A549 (cell line): ENCODE data around the gene GRK5. TPM values are rescaled to one million over a fixed set of nuclear protein-coding genes. Genes with fewer than 3 reads are reported as not detected.

Experiments used
- ATAC-seq, 2 experiments: fragments of 200-7000 bp in 1 of 2; fragments of >200 bp in 1 of 2; cut with Nextera tagmentation in 1 of 2; cut with Tn5 transposase in 1 of 2; 3 replicates each; pipeline versions ENCODE4 v1.8.0 to v1.9.1; 2018 to 2020; ENCODE audit warnings: mild to moderate bottlenecking in 1 of 2, moderate library complexity in 1 of 2
- CTCF ChIA-PET: fragments of 300-600 bp; sonication (Branson Sonifier 250); formaldehyde crosslinking; extraction: SDS; loops from one replicate; lab custom pipeline; 2021; ENCODE audit warnings: antibody characterized with exemption, inconsistent platforms; lab: Yijun Ruan, JAX
- POLR2A ChIA-PET: fragments of 350-600 bp; formaldehyde crosslinking; extraction: SDS; loops from one replicate; lab custom pipeline; 2021; ENCODE audit warnings: antibody characterized with exemption, inconsistent platforms; lab: Yijun Ruan, JAX
- DNase-seq, 2 experiments: peaks; one replicate each; pipeline versions ENCODE4 v3.0.0 to v3.0.0-alpha.2; 2011 to 2016; ENCODE audit warnings: low read depth in 1 of 2, low spot score in 1 of 2
- FAIRE-seq: peaks from 2 replicates; lab custom pipeline; 2011; peaks lifted over from hg19 to GRCh38; lab: Jason Lieb, UNC
- H3K27ac ChIP-seq, 2 experiments: fragments of >200 bp; sonication (Bioruptor Twin); formaldehyde crosslinking; 3 replicates each; pipeline ENCODE4 v1.5.1; 2016 to 2017
- H3K4me1 ChIP-seq: fragments of >200 bp; sonication (Bioruptor Twin); formaldehyde crosslinking; 3 replicates; pipeline ENCODE4 v1.6.1; 2016
- H3K4me2 ChIP-seq: fragments of >200 bp; sonication (Bioruptor Twin); formaldehyde crosslinking; 3 replicates; pipeline ENCODE4 v1.6.1; 2016
- H3K4me3 ChIP-seq: fragments of >200 bp; sonication (Bioruptor Twin); formaldehyde crosslinking; 3 replicates; pipeline ENCODE4 v1.5.1; 2016
- H3K9me3 ChIP-seq: fragments of >200 bp; sonication (Bioruptor Twin); formaldehyde crosslinking; 3 replicates; pipeline ENCODE4 v1.6.1; 2016
- CHD2 ChIP-seq: fragments of 150-350 bp; IDR thresholded peaks from 2 replicates; pipeline ENCODE4 v1.6.1; 2014; ENCODE audit warnings: low read length; ENCODE audit not compliant: partially characterized antibody
- CHD4 ChIP-seq: fragments of 200-600 bp; sonication (generic); IDR thresholded peaks from 2 replicates; pipeline ENCODE4 v1.6.1; 2016; ENCODE audit warnings: antibody characterized with exemption, mild to moderate bottlenecking, borderline replicate concordance
- CTCF ChIP-seq: fragments of >200 bp; sonication (Bioruptor Twin); formaldehyde crosslinking; IDR thresholded peaks from 3 replicates; pipeline ENCODE4 v1.5.1; 2016
- E2F6 ChIP-seq: IDR thresholded peaks from 2 replicates; pipeline ENCODE4 v1.6.1; 2012; ENCODE audit warnings: low read depth, borderline replicate concordance
- EHMT2 ChIP-seq: fragments of 200-600 bp; sonication (generic); IDR thresholded peaks from 2 replicates; pipeline ENCODE4 v1.6.1; 2016; ENCODE audit warnings: antibody characterized with exemption, low read depth, mild to moderate bottlenecking, moderate library complexity
- EP300 ChIP-seq, 2 experiments: fragments of >200 bp; sonication (Bioruptor Twin); formaldehyde crosslinking; IDR thresholded peaks; 2 replicates in 1 of 2; 3 replicates in 1 of 2; pipeline ENCODE4 v1.6.1; 2016 to 2017
- ESRRA ChIP-seq: fragments of 150-350 bp; IDR thresholded peaks from 2 replicates; pipeline ENCODE4 v1.6.1; 2014; ENCODE audit warnings: mild to moderate bottlenecking, low read length, borderline replicate concordance
- FOXS1 ChIP-seq: fragments of 250-450 bp; sonication (Bioruptor Pico); IDR thresholded peaks from 2 replicates; pipeline ENCODE4 v1.5.0; 2020; ENCODE audit warnings: mild to moderate bottlenecking, moderate library complexity
- GATA3 ChIP-seq: IDR thresholded peaks from 2 replicates; pipeline ENCODE4 v1.6.1; 2012; ENCODE audit warnings: borderline replicate concordance
- HES2 ChIP-seq: fragments of >200 bp; sonication (Bioruptor Twin); formaldehyde crosslinking; IDR thresholded peaks from 2 replicates; pipeline ENCODE4 v1.6.1; 2016
- HEYL ChIP-seq: fragments of 250-450 bp; sonication (Bioruptor Pico); IDR thresholded peaks from 2 replicates; pipeline ENCODE4 v1.8.0; 2021; ENCODE audit warnings: mild to moderate bottlenecking, moderate library complexity
- HOXB5 ChIP-seq: fragments of 250-450 bp; sonication (Bioruptor Pico); IDR thresholded peaks from 2 replicates; pipeline ENCODE4 v1.5.0; 2020; ENCODE audit warnings: mild to moderate bottlenecking, moderate library complexity
- JUN ChIP-seq, 2 experiments: fragments of >200 bp; sonication (Bioruptor Twin); formaldehyde crosslinking; IDR thresholded peaks; 2 replicates in 1 of 2; 3 replicates in 1 of 2; pipeline ENCODE4 v1.6.1; 2016 to 2017
- MAFK ChIP-seq: fragments of 450-650 bp; IDR thresholded peaks from 2 replicates; pipeline ENCODE4 v1.6.1; 2014; ENCODE audit not compliant: partially characterized antibody
- MAX ChIP-seq: IDR thresholded peaks from 2 replicates; pipeline ENCODE4 v1.6.1; 2012
- MYC ChIP-seq: IDR thresholded peaks from 2 replicates; pipeline ENCODE4 v1.6.1; 2012; ENCODE audit warnings: mild to moderate bottlenecking, inconsistent platforms, low read length, improper control_type of control experiment, borderline replicate concordance
- NR3C1 ChIP-seq: fragments of >200 bp; sonication (Bioruptor Twin); formaldehyde crosslinking; IDR thresholded peaks from 3 replicates; pipeline ENCODE4 v1.6.1; 2017
- PHF8 ChIP-seq: fragments of 200-600 bp; sonication (generic); IDR thresholded peaks from 2 replicates; pipeline ENCODE4 v1.6.1; 2016; ENCODE audit warnings: low read depth, mild to moderate bottlenecking, antibody characterized with exemption, moderate library complexity, borderline replicate concordance
- POLR2A ChIP-seq: IDR thresholded peaks from 2 replicates; pipeline ENCODE4 v1.6.1; 2012; ENCODE audit warnings: mild to moderate bottlenecking, low read length
- POLR2AphosphoS2 ChIP-seq: conservative IDR thresholded peaks from 2 replicates; pipeline ENCODE4 v1.6.1; 2012; ENCODE audit warnings: low read length, improper control_type of control experiment, inconsistent platforms
- RAD21 ChIP-seq, 2 experiments: fragments of >200 bp in 1 of 2; sonication (Bioruptor Twin) in 1 of 2; formaldehyde crosslinking in 1 of 2; IDR thresholded peaks in 1 of 2; conservative IDR thresholded peaks in 1 of 2; 2 replicates in 1 of 2; 3 replicates in 1 of 2; pipeline ENCODE4 v1.6.1; 2012 to 2018; ENCODE audit warnings: inconsistent platforms in 1 of 2
- RARB ChIP-seq: fragments of 250-450 bp; sonication (Bioruptor Pico); IDR thresholded peaks from 2 replicates; pipeline ENCODE4 v1.8.0; 2021; ENCODE audit warnings: mild to moderate bottlenecking, moderate library complexity
- RNF2 ChIP-seq: fragments of 200-600 bp; sonication (generic); IDR thresholded peaks from 2 replicates; pipeline ENCODE4 v1.6.1; 2016; ENCODE audit warnings: low read depth, mild to moderate bottlenecking, antibody characterized with exemption, moderate library complexity, borderline replicate concordance
- USF2 ChIP-seq: fragments of 450-650 bp; IDR thresholded peaks from 2 replicates; pipeline ENCODE4 v1.6.1; 2014; ENCODE audit warnings: antibody characterized with exemption
- ZC3H11A ChIP-seq: fragments of 450-650 bp; IDR thresholded peaks from 2 replicates; pipeline ENCODE4 v1.6.1; 2014; ENCODE audit warnings: antibody characterized with exemption, mild to moderate bottlenecking
- WGBS: methylation state at CpG from one replicate; pipeline ENCODE4 v1.1.6; 2017; ENCODE audit errors: missing lambda C conversion rate; 5-methylcytosine and 5-hydroxymethylcytosine counted together
- polyA minus RNA-seq: library from RNA; depleted of rRNA, polyadenylated mRNA; stranded (reverse); fragments of >200 nt; gene quantifications from 2 replicates; pipeline ENCODE4 v1.2.3, GENCODE V29; 2011; rRNA and poly(A)+ RNA removed
- polyA plus RNA-seq, 4 experiments: library from polyadenylated mRNA; depleted of rRNA in 3 of 4; stranded (reverse); fragments of >200 nt; fragmentation: RNase III in 1 of 4; extraction: RNeasy Plus Mini Kit Qiagen cat#74134 plus additional on column Dnase treatment in 1 of 4; gene quantifications; 2 replicates in 3 of 4; 3 replicates in 1 of 4; pipeline ENCODE4 v1.2.3, GENCODE V29; 2011 to 2017

GRK5 gene
- polyA plus RNA-seq (2011; rRNA removed) (5.0 and 5.4 TPM in 2 replicates), polyA plus RNA-seq (2017; fragmentation: RNase III; extraction: RNeasy Plus Mini Kit Qiagen cat#74134 plus additional on column Dnase treatment) (7.7 to 7.9 TPM (median 7.8 TPM) in 3 replicates), polyA minus RNA-seq (3.8 and 5.5 TPM in 2 replicates)
- polyA plus RNA-seq (2012; cell fraction: cytosol; rRNA removed) = 5.7 and 6.3 TPM in 2 replicates
- polyA plus RNA-seq (2012; cell fraction: nucleus; rRNA removed) = 4.3 and 6.0 TPM in 2 replicates

GRCh38 chr10:119207366-119207666, at the start of gene GRK5:
Gene GRK5, plus strand, starts transcription at chr10:119207571. Its CDS starts 347 bp downstream, at chr10:119207918.
- H3K4me3 ChIP-seq = peak within 1 kb of the TSS; percentile 66
- peak within 1 kb of the TSS; percentile 98 to 99 for H3K27ac ChIP-seq
- no peaks in the 10 kb centered on the region for H3K9me3 ChIP-seq
- ChIA-PET POLR2A (interaction anchor here (0.6 to 2.1 kb wide), 14 partner anchors 37 to 390 kb away, joined by 3 to 12 read pairs (median 6); partner anchors contain the start of genes RGS10 and TIAL1), CTCF (interaction anchor here (0.5 to 16.9 kb wide), 65 partner anchors 8 to 336 kb away, joined by 3 to 283 read pairs (median 8); partner anchors contain the start of gene RGS10)
- DNase-seq (peak; percentile 96), ATAC-seq (peak; percentile 86 to 91), FAIRE-seq (no peak)
- peaks cover 33% of the 10 kb centered on the region for H3K4me1 ChIP-seq
- peak within 1 kb of the TSS; percentile 95 for H3K4me2 ChIP-seq
- TF ChIP-seq JUN (IDR thresholded peaks at IDR 0.05) (0 out of 5 replicates have a peak, but pooled peaks of 1 of the 2 experiments have one; percentile 45), GATA3 (no peak), POLR2A (peak; percentile 69), PHF8 (0 out of 2 replicates have a peak, but pooled peaks have one; percentile 8), RARB (CRISPR knock-in tag) (no peak), MAX (peak; percentile 58), MYC (peak; percentile 46; the same call in 1 of the 2 replicates)
- WGBS = no CpG with 5 or more reads among the region's 34 CpGs

GRCh38 chr10:119159332-119159731, 48.0 kb upstream of the GRK5 start:
- CTCF ChIA-PET = interaction anchor here (1.0 kb wide), 1 partner anchor 40 kb away, joined by 4 read pairs; no protein-coding TSS in a partner anchor
- no peak for TF ChIP-seq EP300 (IDR thresholded peaks at IDR 0.05)
- no peak for TF ChIP-seq NR3C1
- TF ChIP-seq ESRRA = no peak
- no peak for TF ChIP-seq HES2
- no peak for TF ChIP-seq RNF2
- no peak for TF ChIP-seq HEYL
- no peak for TF ChIP-seq POLR2AphosphoS2
- no peak for TF ChIP-seq CHD4
- no peak for TF ChIP-seq ZC3H11A
- H3K9me3 ChIP-seq = no peaks in the 10 kb centered on the region
- DNase-seq (no peak), ATAC-seq (no peak), FAIRE-seq (no peak)
- H3K4me3 ChIP-seq = no peak overlapping the region
- H3K4me1 ChIP-seq = peaks cover 4% of the 10 kb centered on the region
- POLR2A ChIA-PET = no interaction called here
- 84% methylated on average over 8 of the region's 8 CpGs for WGBS
- H3K27ac ChIP-seq = no peak overlapping the region
- no peak overlapping the region for H3K4me2 ChIP-seq

- ATAC-seq (no peak), FAIRE-seq (no peak), DNase-seq (no peak)
- 86% methylated on average over 11 of the region's 11 CpGs for WGBS
- Histone ChIP-seq H3K9me3 (no peaks in the 10 kb centered on the region), H3K27ac (no peak overlapping the region), H3K4me3 (no peak overlapping the region), H3K4me2 (no peak overlapping the region), H3K4me1 (peaks cover 14% of the 10 kb centered on the region)
- ChIA-PET POLR2A (interaction anchor here (0.6 to 0.9 kb wide), 3 partner anchors 13 to 306 kb away, joined by 3 read pairs; no protein-coding TSS in a partner anchor), CTCF (interaction anchor here (1.3 to 1.5 kb wide), 2 partner anchors 12 to 31 kb away, joined by 3 read pairs; no protein-coding TSS in a partner anchor)
- no peak for TF ChIP-seq MYC
- TF ChIP-seq RAD21 (conservative IDR thresholded peaks at IDR 0.05 in 1 of 2, IDR thresholded peaks at IDR 0.05 in 1 of 2) = no peak
- TF ChIP-seq HOXB5 (CRISPR knock-in tag) = no peak
- TF ChIP-seq MAFK = no peak
- TF ChIP-seq HES2 = no peak
- TF ChIP-seq E2F6 = no peak
- TF ChIP-seq ESRRA = no peak
- TF ChIP-seq NR3C1 = no peak
- no peak for TF ChIP-seq EHMT2
- no peak for TF ChIP-seq PHF8
- no peak for TF ChIP-seq CHD2
- TF ChIP-seq USF2 = no peak
- TF ChIP-seq HEYL = no peak
- no peak for TF ChIP-seq CTCF
- no peak for TF ChIP-seq FOXS1
Observed at GRCh38 chr10:119161680-119162451, 45.5 kb upstream of the GRK5 start.
